Transverse colon (tissue), 4 donors: ENCODE data around the gene EEFSEC. TPM values are rescaled to one million over a fixed set of nuclear protein-coding genes. Genes with fewer than 3 reads are reported as not detected.

Experiments
- DNase-seq: peaks from one replicate; pipeline ENCODE4 v3.0.0-alpha.2; 2019
- H3K27ac ChIP-seq, 4 donors: fragments of 200-600 bp; sonication (generic); 2 replicates each; pipeline ENCODE4 v1.5.1; 2016 to 2018; ENCODE audit warnings: inconsistent platforms in 4 of 4
- H3K27me3 ChIP-seq: fragments of 200-600 bp; sonication (generic); 2 replicates; pipeline ENCODE4 v1.5.1; 2017; ENCODE audit warnings: inconsistent platforms
- H3K36me3 ChIP-seq, 4 donors: fragments of 200-600 bp; sonication (generic); 2 replicates each; pipeline ENCODE4 v1.5.1; 2017 to 2019; ENCODE audit warnings: inconsistent platforms in 4 of 4
- H3K4me1 ChIP-seq, 4 donors: fragments of 200-600 bp; sonication (generic); 2 replicates each; pipeline ENCODE4 v1.5.1; 2017 to 2020; ENCODE audit warnings: inconsistent platforms in 4 of 4
- H3K4me3 ChIP-seq, 4 donors: fragments of 200-600 bp; sonication (generic); 1 replicate in 1 of 4; 2 replicates in 3 of 4; pipeline versions ENCODE4 v1.5.1 to v1.6.1; 2017 to 2019; ENCODE audit warnings: inconsistent platforms in 4 of 4
- H3K9me3 ChIP-seq, 2 donors: fragments of 200-600 bp; sonication (generic); 2 replicates each; pipeline ENCODE4 v1.5.1; 2017 to 2019; ENCODE audit warnings: inconsistent platforms in 2 of 2
- CTCF ChIP-seq, 5 experiments: fragments of 200-600 bp in 3 of 5; fragments of 450-650 bp in 2 of 5; sonication (generic) in 3 of 5; IDR thresholded peaks; 1 replicate in 2 of 5; 2 replicates in 3 of 5; pipeline ENCODE4 v1.5.1; 2016 to 2017; ENCODE audit warnings: antibody characterized with exemption in 5 of 5, inconsistent platforms in 3 of 5, mild to moderate bottlenecking in 2 of 5, moderate library complexity in 1 of 5
- EP300 ChIP-seq: sonication (generic); formaldehyde crosslinking; IDR thresholded peaks from one replicate; pipeline ENCODE4 v1.6.1; 2017; ENCODE audit warnings: antibody characterized with exemption, low read depth
- POLR2A ChIP-seq: fragments of 450-650 bp; IDR thresholded peaks from one replicate; pipeline ENCODE4 v1.6.1; 2016; ENCODE audit warnings: antibody characterized with exemption, mild to moderate bottlenecking, moderate library complexity
- POLR2AphosphoS5 ChIP-seq, 3 donors: sonication (generic); formaldehyde crosslinking; IDR thresholded peaks; one replicate each; pipeline ENCODE4 v1.6.1; 2016; ENCODE audit warnings: antibody characterized with exemption in 3 of 3
- WGBS, 2 donors: methylation state at CpG; one replicate each; pipeline ENCODE4 v1.1.5; 2018; ENCODE audit warnings: low coverage in 1 of 2; 5-methylcytosine and 5-hydroxymethylcytosine counted together
- in situ Hi-C, 4 donors: fragments of 200-750 bp; cut with MboI; loops; one replicate each; pipeline versions ENCODE4 v1.15.0 to v1.15.1; 2017; ENCODE audit warnings: low sequenced_read_pairs in 3 of 4, low pct_ligation_motif_present in 1 of 4, low pct_unique_long_range_greater_than_20kb in 1 of 4
- intact Hi-C: fragments of 100-400 bp; cut with DNase I; formaldehyde crosslinking; loops from one replicate; pipeline ENCODE4 v1.15.1; 2023; ENCODE audit warnings: low total_unique reads
- total RNA-seq, 4 donors: library from RNA; depleted of rRNA; stranded (reverse); fragments of >200 nt; gene quantifications; one replicate each; pipeline ENCODE4 v1.1.0, GENCODE V29; 2016

EEFSEC gene
- total RNA-seq, 4 donors from 2014 or later, result 10.3 to 16.8 (median 14.2) TPM

DNA sequence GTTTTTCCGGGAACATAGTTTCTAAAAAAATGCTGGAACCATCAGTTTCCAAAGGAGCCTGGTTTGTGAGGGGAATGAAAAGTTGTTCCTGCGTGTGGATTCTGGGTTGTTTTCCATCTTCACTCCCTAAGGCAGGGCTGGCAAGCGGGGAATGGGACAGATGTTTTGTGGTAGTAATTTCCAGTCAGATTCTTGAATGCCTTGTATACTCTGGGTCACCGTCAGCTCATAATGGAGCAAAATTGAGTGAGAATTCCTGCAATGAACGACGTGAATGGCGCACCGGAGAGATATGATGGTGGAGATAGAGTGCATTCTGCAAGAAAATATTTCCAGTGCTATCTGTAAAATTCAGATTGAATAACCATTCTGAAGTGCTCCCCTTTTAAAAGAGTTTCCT, 19.9 kb downstream of the EEFSEC start:
- H3K9me3 ChIP-seq, result no peaks in the 10 kb centered on the region
- H3K4me1 ChIP-seq, result peaks cover 0 to 10% (median 0%) of the 10 kb centered on the region in 4 donors
- DNase-seq, result no peak
- in situ Hi-C loops, result loop anchor here in 1 of 4 donors (25.0 kb wide), 1 partner anchor 314 kb away; the partner anchor contains the start of gene GATA2
- no peak overlapping the region for H3K27ac ChIP-seq
- TF ChIP-seq EP300 (no peak), POLR2A (no peak), CTCF (IDR thresholded peaks at IDR 0.05) (no peak)
- H3K4me3 ChIP-seq, result no peak overlapping the region
- H3K27me3 ChIP-seq, result no peaks in the 10 kb centered on the region
- intact Hi-C loops, result loop anchor here (5.0 kb wide), 1 partner anchor 319 kb away; the partner anchor contains the start of gene GATA2
- H3K36me3 ChIP-seq, result no peaks in the 10 kb centered on the region
- WGBS, 2 donors, result 83 to 90% methylated on average over 1 to 8 of the region's 8 CpGs

DNA sequence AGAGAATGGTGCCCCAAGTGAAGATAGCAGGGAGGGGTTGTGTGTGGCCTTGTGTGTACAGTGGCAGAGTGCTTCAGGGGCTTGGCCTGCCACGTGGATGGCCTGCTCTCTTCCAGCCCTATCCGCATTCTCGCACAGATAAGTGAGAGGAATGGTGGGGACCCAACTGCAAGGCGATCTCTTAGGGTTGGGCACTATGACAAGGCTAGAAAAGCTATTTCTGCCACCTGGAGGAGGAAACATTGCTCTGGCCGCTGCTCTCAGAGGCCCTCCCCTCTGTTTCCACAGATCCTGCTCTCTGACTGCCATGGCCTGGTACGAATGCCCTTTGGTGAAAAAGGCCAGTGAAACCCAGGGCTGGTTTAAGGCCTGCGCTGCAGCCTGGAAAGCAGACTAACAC, 20.6 kb downstream of the EEFSEC start:
- no peak for DNase-seq
- H3K27me3 ChIP-seq, result no peaks in the 10 kb centered on the region
- H3K27ac ChIP-seq, result no peak overlapping the region
- TF ChIP-seq POLR2AphosphoS5 (IDR thresholded peaks at IDR 0.05) (no peak), CTCF (IDR thresholded peaks at IDR 0.05) (no peak), EP300 (no peak), POLR2A (no peak)
- in situ Hi-C loops, result loop anchor here in 1 of 4 donors (25.0 kb wide), 1 partner anchor 313 kb away; the partner anchor contains the start of gene GATA2
- intact Hi-C loops, result loop anchor here (5.0 kb wide), 1 partner anchor 318 kb away; the partner anchor contains the start of gene GATA2
- no peaks in the 10 kb centered on the region for H3K36me3 ChIP-seq
- no peaks in the 10 kb centered on the region for H3K9me3 ChIP-seq
- 80 to 89% methylated on average over 3 to 7 of the region's 7 CpGs for WGBS, 2 donors
- H3K4me1 ChIP-seq, result peaks cover 0 to 10% (median 0%) of the 10 kb centered on the region in 4 donors
- no peak overlapping the region for H3K4me3 ChIP-seq

GRCh38 chr3:128174675-128175590, 21.7 kb downstream of the EEFSEC start:
- in situ Hi-C loops (loop anchor here in 1 of 4 donors (25.0 kb wide), 1 partner anchor 312 kb away; the partner anchor contains the start of gene GATA2), intact Hi-C loops (loop anchor here (5.0 kb wide), 1 partner anchor 317 kb away; the partner anchor contains the start of gene GATA2)
- no peak for TF ChIP-seq EP300
- TF ChIP-seq CTCF (IDR thresholded peaks at IDR 0.05), result no peak
- TF ChIP-seq POLR2AphosphoS5 (IDR thresholded peaks at IDR 0.05), result no peak
- no peak for TF ChIP-seq POLR2A
- DNase-seq, result no peak
- Histone ChIP-seq H3K27me3 (no peaks in the 10 kb centered on the region), H3K4me1 (peaks cover 0 to 10% (median 0%) of the 10 kb centered on the region in 4 donors), H3K36me3 (no peaks in the 10 kb centered on the region), H3K9me3 (no peaks in the 10 kb centered on the region), H3K27ac (no peak overlapping the region), H3K4me3 (no peak overlapping the region)
- whole genome bisulfite sequencing, 2 donors, result 82 to 84% methylated on average over 4 to 9 of the region's 9 CpGs

- Histone ChIP-seq H3K36me3 (no peaks in the 10 kb centered on the region), H3K9me3 (no peaks in the 10 kb centered on the region), H3K27me3 (no peaks in the 10 kb centered on the region), H3K4me1 (peaks cover 0 to 10% (median 0%) of the 10 kb centered on the region in 4 donors), H3K27ac (no peak overlapping the region), H3K4me3 (no peak overlapping the region)
- 93 to 100% methylated on average over 1 to 5 of the region's 5 CpGs for WGBS, 2 donors
- in situ Hi-C loops (no loop called here), intact Hi-C loops (no loop called here)
- no peak for DNase-seq
- TF ChIP-seq EP300, result no peak
- TF ChIP-seq POLR2AphosphoS5 (IDR thresholded peaks at IDR 0.05), result no peak
- TF ChIP-seq CTCF (IDR thresholded peaks at IDR 0.05), result no peak
- no peak for TF ChIP-seq POLR2A
These were observed 22.5 kb downstream of the EEFSEC start for GRCh38 chr3:128175768-128176167.
